Left cardiac atrium (tissue), 4 donors: ENCODE results near the gene ETHE1. TPM values are rescaled to one million over a fixed set of nuclear protein-coding genes. Genes with fewer than 3 reads are reported as not detected.
"Not testable (repeated sequence)": the region's sequence is repeated elsewhere in the genome, so short reads cannot be mapped to it uniquely, and the experiment has no call there.

Source experiments
- ATAC-seq, 2 donors: fragments of 200-7000 bp; cut with Tn5 transposase; one replicate each; pipeline ENCODE4 v1.9.1; 2020; ENCODE audit warnings: mild to moderate bottlenecking in 2 of 2, moderate library complexity in 2 of 2
- DNase-seq: peaks from one replicate; pipeline ENCODE4 v3.0.0-alpha.2; 2020
- intact Hi-C, 2 donors: fragments of 100-400 bp; cut with DNase I; formaldehyde crosslinking; loops; one replicate each; pipeline versions ENCODE4 v1.14.1 to v1.15.1; 2022 to 2023
- total RNA-seq, 2 donors: library from RNA; stranded (reverse); fragmentation: NEBNext Ultra II Directional; extraction: Animal tissue kit (Norgen Biotek cat#: 25700); gene quantifications; one replicate each; pipeline ENCODE4 v1.2.1, GENCODE V29; 2021
- donor health status: DM: no; HTN: yes; CAD: no.
- donor health status: DM: no; HTN: yes; CAD: no; lungs with severe emphysema.
- donor health status: DM: yes; HTN: yes; CAD: no.
- donor health status: Dilated cardiomyopathy.

ETHE1 gene
- total RNA-seq, 2 donors from 2014 or later, result 13.7 to 17.9 TPM

GRCh38 chr19:43554317-43554895, 27.4 kb upstream of the ETHE1 start:
- DNase-seq (no peak), ATAC-seq (no peak)
- intact Hi-C loops, result loop anchor here in 1 of 2 donors (10.0 kb wide), 1 partner anchor 100 kb away; no protein-coding TSS in a partner anchor

GRCh38 chr19:43553656-43554055, 26.7 kb upstream of the ETHE1 start:
- intact Hi-C loops, result loop anchor here in 1 of 2 donors (10.0 kb wide), 1 partner anchor 101 kb away; no protein-coding TSS in a partner anchor
- no peak for ATAC-seq

GRCh38 chr19:43552616-43553015, 25.6 kb upstream of the ETHE1 start:
- intact Hi-C loops, result loop anchor here in 1 of 2 donors (10.0 kb wide), 1 partner anchor 102 kb away; no protein-coding TSS in a partner anchor
- DNase-seq, result no peak
- ATAC-seq, result no peak

More at GRCh38 chr19:43553656-43554055, 26.7 kb upstream of the ETHE1 start:
- DNase-seq, result no peak

- intact Hi-C loops, result loop anchor here in 1 of 2 donors (10.0 kb wide), 1 partner anchor 103 kb away; no protein-coding TSS in a partner anchor
- ATAC-seq (no peak), DNase-seq (no peak)
Observed at GRCh38 chr19:43552198-43552450, 25.1 kb upstream of the ETHE1 start.

- intact Hi-C loops, result loop anchor here in 1 of 2 donors (10.0 kb wide), 1 partner anchor 103 kb away; no protein-coding TSS in a partner anchor
- ATAC-seq (no peak), DNase-seq (no peak)
Observed at GRCh38 chr19:43551399-43552197, 24.6 kb upstream of the ETHE1 start.

GRCh38 chr19:43548706-43549105, 21.7 kb upstream of the ETHE1 start:
- intact Hi-C loops, result no loop called here
- ATAC-seq, result no peak
- no peak for DNase-seq

- ATAC-seq, DNase-seq, intact Hi-C loops: not testable (repeated sequence)
Observed at GRCh38 chr19:43547926-43548325, 20.9 kb upstream of the ETHE1 start.

- ATAC-seq (no peak), DNase-seq (no peak)
- intact Hi-C loops, result no loop called here
Observed at GRCh38 chr19:43546581-43546980, 19.6 kb upstream of the ETHE1 start.

GRCh38 chr19:43545981-43546380, 19.0 kb upstream of the ETHE1 start:
- ATAC-seq (no peak), DNase-seq (no peak)
- intact Hi-C loops, result no loop called here

GRCh38 chr19:43545276-43545675, 18.3 kb upstream of the ETHE1 start:
- DNase-seq (no peak), ATAC-seq (no peak)
- intact Hi-C loops, result no loop called here

GRCh38 chr19:43544077-43544476, 17.1 kb upstream of the ETHE1 start:
- intact Hi-C loops, result no loop called here
- ATAC-seq, result no peak
- no peak for DNase-seq

GRCh38 chr19:43541920-43542650, 15.1 kb upstream of the ETHE1 start:
- intact Hi-C loops, result no loop called here
- ATAC-seq (no peak), DNase-seq (no peak)

- ATAC-seq (no peak), DNase-seq (no peak)
- intact Hi-C loops, result no loop called here
Observed at GRCh38 chr19:43540381-43540780, 13.4 kb upstream of the ETHE1 start.

- intact Hi-C loops, result loop anchor here in 1 of 2 donors (5.0 to 10.0 kb wide), 2 partner anchors 113 to 246 kb away; partner anchors contain the start of gene KCNN4
- ATAC-seq (no peak), DNase-seq (no peak)
Observed at GRCh38 chr19:43538922-43539321, 11.9 kb upstream of the ETHE1 start.

- ATAC-seq, result peak; percentile 1 to 4
Observed at GRCh38 chr19:43534816-43535761, 8.1 kb upstream of the ETHE1 start.

GRCh38 chr19:43534305-43534815, 7.4 kb upstream of the ETHE1 start:
- intact Hi-C loops, result loop anchor here in 1 of 2 donors (5.0 to 10.0 kb wide), 2 partner anchors 133 to 250 kb away; partner anchors contain the start of gene KCNN4

More at GRCh38 chr19:43534816-43535761, 8.1 kb upstream of the ETHE1 start:
- intact Hi-C loops, result loop anchor here in 1 of 2 donors (5.0 to 10.0 kb wide), 3 partner anchors 117 to 250 kb away; partner anchors contain the start of gene KCNN4
- peak; percentile 82 for DNase-seq

GRCh38 chr19:43533546-43534304, 6.7 kb upstream of the ETHE1 start:
- intact Hi-C loops, result loop anchor here in 1 of 2 donors (5.0 to 10.0 kb wide), 2 partner anchors 134 to 251 kb away; partner anchors contain the start of gene KCNN4
- DNase-seq (peak; percentile 100), ATAC-seq (peak; percentile 85 to 91)

More at GRCh38 chr19:43534305-43534815, 7.4 kb upstream of the ETHE1 start:
- ATAC-seq, result no peak
- no peak for DNase-seq
